ENCODE data around the gene HFE. TPM values are rescaled to one million over a fixed set of nuclear protein-coding genes. Genes with fewer than 3 reads are reported as not detected.

The HFE gene
- total and polyA plus RNA-seq, 10 of the 15 experiments (the other 5 are each of a cell fraction or from before 2014, with no cell fraction given) = 0.52 to 5.9 (median 1.7) TPM

- TF ChIP-seq ZNF687 (IDR thresholded peaks at IDR 0.05) (peak; percentile 79), GABPA (IDR thresholded peaks at IDR 0.05; ENCODE audit: low read depth) (no peak), PAX5 (IDR thresholded peaks at IDR 0.05; ENCODE audit: borderline replicate concordance, low read depth, low read length) (peak; percentile 95), ZZZ3 (IDR thresholded peaks at IDR 0.05; ENCODE audit: control insufficient read depth, insufficient read length, low read depth) (no peak), CHD4 (IDR thresholded peaks at IDR 0.05) (no peak), MYC (IDR thresholded peaks at IDR 0.05; ENCODE audit: insufficient read depth, insufficient read length, insufficient replicate concordance, low read length, severe bottlenecking) (no peak), RUNX3 (IDR thresholded peaks at IDR 0.05; ENCODE audit: low read length) (peak; percentile 81), FOS (IDR thresholded peaks at IDR 0.05; ENCODE audit: borderline replicate concordance, extremely low read depth, insufficient read length) (peak; percentile 67), PRDM15 (CRISPR knock-in tag; IDR thresholded peaks at IDR 0.05) (peak; percentile 99), BCL3 (IDR thresholded peaks at IDR 0.05; ENCODE audit: borderline replicate concordance, insufficient read depth, low read depth, low read length, poor library complexity, severe bottlenecking) (peak; percentile 87), ASH2L (IDR thresholded peaks at IDR 0.05; ENCODE audit: borderline replicate concordance, low read depth) (peak; percentile 82; the same call in 1 of the 2 replicates), E4F1 (IDR thresholded peaks at IDR 0.05; ENCODE audit: borderline replicate concordance, partially characterized antibody) (no peak), SMAD1 (IDR thresholded peaks at IDR 0.05; ENCODE audit: low read depth, partially characterized antibody) (peak; percentile 21), NFIC (IDR thresholded peaks at IDR 0.05; ENCODE audit: low read depth, low read length) (no peak; the same call in none of the 2 replicates), POLR2A (IDR thresholded peaks at IDR 0.05; ENCODE audit: low read depth, low read length) (peak; percentile 67), ZNF207 (IDR thresholded peaks at IDR 0.05; ENCODE audit: borderline replicate concordance) (peak; percentile 47; the same call in 1 of the 2 replicates), RFX5 (IDR thresholded peaks at IDR 0.05; ENCODE audit: low read depth, low read length) (no peak)
Measured at GRCh38 chr6:26054781-26055718, 32.2 kb upstream of the HFE start (continued).

All from GM12878 (cell line).